ENCODE measurements around the gene B4GALT1.

The B4GALT1 gene

GRCh38 chr9:33147416-33148169 lies 19.5 kb downstream of the B4GALT1 start:
- no peak for TF ChIP-seq CTCF (IDR thresholded peaks at IDR 0.05; ENCODE audit: low read depth, low read length, missing control alignments)
- DNase-seq (ENCODE audit: low read depth): no peak
- no peak overlapping the region for H3K4me3 ChIP-seq (ENCODE audit: low read depth, low read length)

DNA sequence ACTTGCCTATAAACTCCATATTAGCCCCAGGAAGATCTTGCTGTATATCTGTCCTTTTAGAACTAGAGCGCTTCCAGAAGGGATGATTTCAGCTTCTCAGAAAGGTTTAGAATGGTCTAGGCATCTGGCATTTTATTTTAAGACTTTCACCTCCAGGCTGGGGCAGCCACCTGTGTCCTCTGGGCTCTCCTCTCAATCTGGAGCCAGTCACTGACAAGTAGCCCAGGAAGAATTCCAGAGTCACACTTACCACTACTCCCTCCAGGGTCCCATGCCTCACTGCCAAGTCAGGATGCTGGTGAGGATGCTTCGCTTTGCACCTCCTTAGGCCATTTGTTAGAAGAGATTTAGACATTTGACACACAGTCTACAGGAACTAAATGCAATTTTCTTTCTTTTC lies 20.8 kb downstream of the B4GALT1 start:
- TF ChIP-seq CTCF (IDR thresholded peaks at IDR 0.05; ENCODE audit: low read depth, low read length, missing control alignments): no peak
- DNase-seq (ENCODE audit: low read depth): no peak

GRCh38 chr9:33144551-33144950 lies 22.6 kb downstream of the B4GALT1 start:
- TF ChIP-seq CTCF (IDR thresholded peaks at IDR 0.05; ENCODE audit: low read depth, low read length, missing control alignments): no peak
- DNase-seq (ENCODE audit: low read depth): no peak

More for the DNA sequence above, 20.8 kb downstream of the B4GALT1 start:
- no peak overlapping the region for H3K4me3 ChIP-seq (ENCODE audit: low read depth, low read length)

DNA sequence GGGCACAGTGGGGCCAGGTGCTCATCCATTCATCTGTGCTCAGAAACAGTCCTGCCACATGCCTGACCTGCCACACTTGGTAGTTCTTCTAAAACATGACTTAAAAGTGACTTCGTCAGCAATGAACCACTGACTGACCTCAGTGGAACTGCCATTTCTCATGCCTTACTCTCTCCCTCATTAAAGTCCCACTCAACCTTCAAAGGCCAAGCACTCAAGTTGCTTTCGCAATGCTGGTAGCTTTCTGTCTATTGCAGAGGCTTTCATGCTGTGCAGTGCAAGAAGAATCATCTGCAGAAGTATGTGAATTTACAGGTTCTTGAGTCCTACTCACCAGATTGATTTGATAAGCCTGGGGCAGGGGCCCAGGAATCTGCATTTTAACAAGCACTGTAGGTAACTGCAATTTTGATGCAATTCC lies 23.9 kb downstream of the B4GALT1 start:
- TF ChIP-seq CTCF (IDR thresholded peaks at IDR 0.05; ENCODE audit: low read depth, low read length, missing control alignments): no peak
- H3K4me3 ChIP-seq (ENCODE audit: low read depth, low read length): no peak overlapping the region
- DNase-seq (ENCODE audit: low read depth): no peak

More at GRCh38 chr9:33144551-33144950, 22.6 kb downstream of the B4GALT1 start:
- no peak overlapping the region for H3K4me3 ChIP-seq (ENCODE audit: low read depth, low read length)

GRCh38 chr9:33142535-33142934 lies 24.6 kb downstream of the B4GALT1 start:
- DNase-seq (ENCODE audit: low read depth): no peak
- TF ChIP-seq CTCF (IDR thresholded peaks at IDR 0.05; ENCODE audit: low read depth, low read length, missing control alignments): no peak
- no peak overlapping the region for H3K4me3 ChIP-seq (ENCODE audit: low read depth, low read length)

GRCh38 chr9:33140401-33141360 lies 26.5 kb downstream of the B4GALT1 start:
- TF ChIP-seq CTCF (IDR thresholded peaks at IDR 0.05; ENCODE audit: low read depth, low read length, missing control alignments): no peak
- no peak for DNase-seq (ENCODE audit: low read depth)
- no peak overlapping the region for H3K4me3 ChIP-seq (ENCODE audit: low read depth, low read length)
